SK-N-SH (cell line): ENCODE data around the gene LRRC8D. TPM values are rescaled to one million over a fixed set of nuclear protein-coding genes. Genes with fewer than 3 reads are reported as not detected.

Experiments
- CHD2 ChIP-seq: fragments of 150-350 bp; IDR thresholded peaks from 2 replicates; pipeline ENCODE4 v1.6.1; 2018; ENCODE audit warnings: low read length; ENCODE audit not compliant: partially characterized antibody
- CTCF ChIP-seq: fragments of 200-600 bp; sonication (generic); IDR thresholded peaks from 2 replicates; pipeline ENCODE4 v1.6.1; 2017; ENCODE audit warnings: antibody characterized with exemption, mild to moderate bottlenecking, moderate library complexity
- ELF1 ChIP-seq: IDR thresholded peaks from 2 replicates; pipeline ENCODE4 v1.4.0; 2012
- EP300 ChIP-seq, 2 experiments: IDR thresholded peaks; 2 replicates each; pipeline versions ENCODE4 v1.4.0 to v1.6.1; 2012; ENCODE audit warnings: borderline replicate concordance in 1 of 2, low read depth in 1 of 2, low read length in 1 of 2
- EZH2phosphoT487 ChIP-seq: fragments of 200-600 bp; sonication (generic); IDR thresholded peaks from 2 replicates; pipeline ENCODE4 v1.6.1; 2017; ENCODE audit warnings: low read depth, mixed run types, mild to moderate bottlenecking, antibody characterized with exemption, moderate library complexity, borderline replicate concordance
- FOSL2 ChIP-seq: IDR thresholded peaks from 2 replicates; pipeline ENCODE4 v1.4.0; 2012; ENCODE audit warnings: low read depth, mild to moderate bottlenecking, moderate library complexity, borderline replicate concordance
- FOXJ3 ChIP-seq: sonication (generic); formaldehyde crosslinking; IDR thresholded peaks from 2 replicates; pipeline ENCODE4 v1.5.1; 2020; ENCODE audit warnings: mild to moderate bottlenecking, missing genetic modification reagents
- GABPA ChIP-seq: IDR thresholded peaks from 2 replicates; pipeline ENCODE4 v1.4.0; 2012; ENCODE audit warnings: low read depth, mild to moderate bottlenecking
- GATA2 ChIP-seq: sonication (generic); formaldehyde crosslinking; IDR thresholded peaks from 2 replicates; pipeline ENCODE4 v1.5.0; 2020; ENCODE audit warnings: mild to moderate bottlenecking, missing genetic modification reagents
- MEF2A ChIP-seq: IDR thresholded peaks from 2 replicates; pipeline ENCODE4 v1.4.0; 2012; ENCODE audit warnings: low read depth, borderline replicate concordance
- POLR2AphosphoS5 ChIP-seq: IDR thresholded peaks from 2 replicates; pipeline ENCODE4 v1.6.1; 2012; ENCODE audit warnings: low read depth, low read length
- RAD21 ChIP-seq: IDR thresholded peaks from 2 replicates; pipeline ENCODE4 v1.6.1; 2012; ENCODE audit warnings: mild to moderate bottlenecking, low read length
- RFX5 ChIP-seq: IDR thresholded peaks from 2 replicates; pipeline ENCODE4 v1.6.1; 2012; ENCODE audit warnings: mild to moderate bottlenecking, improper control_type of control experiment, low read length
- RXRA ChIP-seq: IDR thresholded peaks from 2 replicates; pipeline ENCODE4 v1.4.0; 2012; ENCODE audit warnings: low read depth, mild to moderate bottlenecking, borderline replicate concordance
- TCF12 ChIP-seq: IDR thresholded peaks from 2 replicates; pipeline ENCODE4 v1.4.0; 2012
- ZBTB33 ChIP-seq: IDR thresholded peaks from 2 replicates; pipeline ENCODE4 v1.4.0; 2012; ENCODE audit warnings: low read depth, borderline replicate concordance
- polyA plus RNA-seq, 3 experiments: library from polyadenylated mRNA; depleted of rRNA; stranded (reverse); fragments of >200 nt; gene quantifications; 2 replicates each; pipeline ENCODE4 v1.2.3, GENCODE V29; 2012
- TF ChIP-seq, protein P1 (sequence below): fragments of 150-350 bp; IDR thresholded peaks from 2 replicates; pipeline ENCODE4 v1.6.1; 2016; ENCODE audit warnings: mild to moderate bottlenecking, low read depth, low read length
- TF ChIP-seq, protein P2 (sequence below): IDR thresholded peaks from 2 replicates; pipeline ENCODE4 v1.4.0; 2012; ENCODE audit warnings: low read depth
- TF ChIP-seq, protein P3 (sequence below): fragments of 150-350 bp; IDR thresholded peaks from 2 replicates; pipeline ENCODE4 v1.6.1; 2017; ENCODE audit warnings: antibody characterized with exemption, low read length, low read depth, borderline replicate concordance
- TF ChIP-seq, protein P4 (sequence below): IDR thresholded peaks from 2 replicates; pipeline ENCODE4; 2012
- TF ChIP-seq, protein P5 (sequence below): IDR thresholded peaks from 2 replicates; pipeline ENCODE4 v1.4.0; 2012; ENCODE audit warnings: low read depth, borderline replicate concordance

LRRC8D gene
- polyA plus RNA-seq, 1 of the 3 experiments (the other 2 are of a cell fraction) = 15.0 TPM

DNA sequence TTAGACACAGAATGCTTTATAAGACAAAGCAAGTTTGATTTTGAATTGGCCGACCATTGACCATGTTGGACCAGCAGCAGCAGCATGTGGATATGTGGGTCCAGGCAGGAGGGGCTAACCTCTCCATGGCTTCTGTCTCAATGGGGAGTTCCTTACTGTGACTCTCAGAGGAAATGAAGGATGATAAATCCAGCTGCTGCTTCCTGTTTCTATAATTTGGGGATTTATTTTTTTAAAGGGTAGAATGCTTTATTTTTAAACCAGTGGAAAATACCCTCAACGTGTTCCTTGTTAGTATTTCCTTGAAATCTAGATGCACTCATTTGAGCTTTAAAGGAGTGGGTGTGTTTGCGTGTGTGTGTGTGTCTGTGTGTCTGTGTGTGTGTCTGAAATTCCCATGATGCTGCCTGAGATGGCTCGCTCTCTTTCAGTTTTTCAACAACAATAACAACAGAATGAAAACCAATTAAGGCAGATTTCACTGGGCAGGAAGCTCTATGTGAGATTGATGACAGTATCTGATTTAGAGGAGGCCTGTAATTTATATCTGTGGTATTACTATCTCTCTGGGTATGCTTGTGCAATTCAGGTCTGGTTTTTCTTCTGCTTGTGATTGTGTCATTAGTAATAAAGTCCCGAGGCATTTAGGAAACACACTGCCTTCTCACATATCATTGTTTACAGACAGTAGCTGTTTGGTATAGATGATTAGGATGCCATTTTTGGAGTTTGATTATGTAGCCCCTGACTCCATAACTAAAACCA lies 88.0 kb downstream of the LRRC8D start (continued):
- TF ChIP-seq CHD2 (peak; percentile 69), CTCF (no peak), GATA2 (CRISPR knock-in tag) (peak; percentile 96), FOXJ3 (CRISPR knock-in tag) (peak; percentile 96), EP300 (IDR thresholded peaks at IDR 0.05; ENCODE audit: borderline replicate concordance in 1 of 2, low read depth in 1 of 2, low read length in 1 of 2) (peak; percentile 71 to 97), ZBTB33 (peak; percentile 87), POLR2AphosphoS5 (peak; percentile 98), RFX5 (0 out of 2 replicates have a peak, but pooled peaks have one; percentile 37), ELF1 (no peak), EZH2phosphoT487 (no peak), TCF12 (peak; percentile 99), FOSL2 (no peak; the same call in 1 of the 2 replicates), MEF2A (no peak), GABPA (0 out of 2 replicates have a peak, but pooled peaks have one; percentile 31), RXRA (no peak), RAD21 (no peak)
- TF ChIP-seq, protein P1, sequence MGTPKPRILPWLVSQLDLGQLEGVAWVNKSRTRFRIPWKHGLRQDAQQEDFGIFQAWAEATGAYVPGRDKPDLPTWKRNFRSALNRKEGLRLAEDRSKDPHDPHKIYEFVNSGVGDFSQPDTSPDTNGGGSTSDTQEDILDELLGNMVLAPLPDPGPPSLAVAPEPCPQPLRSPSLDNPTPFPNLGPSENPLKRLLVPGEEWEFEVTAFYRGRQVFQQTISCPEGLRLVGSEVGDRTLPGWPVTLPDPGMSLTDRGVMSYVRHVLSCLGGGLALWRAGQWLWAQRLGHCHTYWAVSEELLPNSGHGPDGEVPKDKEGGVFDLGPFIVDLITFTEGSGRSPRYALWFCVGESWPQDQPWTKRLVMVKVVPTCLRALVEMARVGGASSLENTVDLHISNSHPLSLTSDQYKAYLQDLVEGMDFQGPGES = no peak
- TF ChIP-seq, protein P2, sequence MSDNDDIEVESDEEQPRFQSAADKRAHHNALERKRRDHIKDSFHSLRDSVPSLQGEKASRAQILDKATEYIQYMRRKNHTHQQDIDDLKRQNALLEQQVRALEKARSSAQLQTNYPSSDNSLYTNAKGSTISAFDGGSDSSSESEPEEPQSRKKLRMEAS = peak; percentile 16; the same call in 1 of the 2 replicates
- TF ChIP-seq, protein P3, sequence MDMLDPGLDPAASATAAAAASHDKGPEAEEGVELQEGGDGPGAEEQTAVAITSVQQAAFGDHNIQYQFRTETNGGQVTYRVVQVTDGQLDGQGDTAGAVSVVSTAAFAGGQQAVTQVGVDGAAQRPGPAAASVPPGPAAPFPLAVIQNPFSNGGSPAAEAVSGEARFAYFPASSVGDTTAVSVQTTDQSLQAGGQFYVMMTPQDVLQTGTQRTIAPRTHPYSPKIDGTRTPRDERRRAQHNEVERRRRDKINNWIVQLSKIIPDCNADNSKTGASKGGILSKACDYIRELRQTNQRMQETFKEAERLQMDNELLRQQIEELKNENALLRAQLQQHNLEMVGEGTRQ = no peak
- TF ChIP-seq, protein P4, sequence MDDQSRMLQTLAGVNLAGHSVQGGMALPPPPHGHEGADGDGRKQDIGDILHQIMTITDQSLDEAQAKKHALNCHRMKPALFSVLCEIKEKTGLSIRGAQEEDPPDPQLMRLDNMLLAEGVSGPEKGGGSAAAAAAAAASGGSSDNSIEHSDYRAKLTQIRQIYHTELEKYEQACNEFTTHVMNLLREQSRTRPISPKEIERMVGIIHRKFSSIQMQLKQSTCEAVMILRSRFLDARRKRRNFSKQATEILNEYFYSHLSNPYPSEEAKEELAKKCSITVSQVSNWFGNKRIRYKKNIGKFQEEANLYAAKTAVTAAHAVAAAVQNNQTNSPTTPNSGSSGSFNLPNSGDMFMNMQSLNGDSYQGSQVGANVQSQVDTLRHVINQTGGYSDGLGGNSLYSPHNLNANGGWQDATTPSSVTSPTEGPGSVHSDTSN = peak; percentile 98
- TF ChIP-seq, protein P5, sequence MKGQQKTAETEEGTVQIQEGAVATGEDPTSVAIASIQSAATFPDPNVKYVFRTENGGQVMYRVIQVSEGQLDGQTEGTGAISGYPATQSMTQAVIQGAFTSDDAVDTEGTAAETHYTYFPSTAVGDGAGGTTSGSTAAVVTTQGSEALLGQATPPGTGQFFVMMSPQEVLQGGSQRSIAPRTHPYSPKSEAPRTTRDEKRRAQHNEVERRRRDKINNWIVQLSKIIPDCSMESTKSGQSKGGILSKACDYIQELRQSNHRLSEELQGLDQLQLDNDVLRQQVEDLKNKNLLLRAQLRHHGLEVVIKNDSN = no peak
